IMR-90 (cell line): ENCODE data around the gene RNASE12.
A peak's percentile ranks its signal among the peaks of the same experiment; 100 is the strongest.

ENCODE experiments used
- BHLHE40 ChIP-seq: fragments of 150-350 bp; IDR thresholded peaks from 2 replicates; pipeline ENCODE4 v1.6.1; 2016; ENCODE audit warnings: mild to moderate bottlenecking, low read depth, low read length
- CEBPB ChIP-seq: IDR thresholded peaks from 2 replicates; pipeline ENCODE4 v1.6.1; 2012; ENCODE audit warnings: low read depth, low read length, improper control_type of control experiment
- CTCF ChIP-seq: conservative IDR thresholded peaks from 2 replicates; pipeline ENCODE4 v1.5.1; 2012; ENCODE audit warnings: mild to moderate bottlenecking, low read depth, low read length, improper control_type of control experiment
- ELK1 ChIP-seq: fragments of 150-350 bp; IDR thresholded peaks from 2 replicates; pipeline ENCODE4 v1.6.1; 2016; ENCODE audit warnings: low read depth, mild to moderate bottlenecking, low read length, moderate library complexity, borderline replicate concordance
- MAZ ChIP-seq: IDR thresholded peaks from 2 replicates; pipeline ENCODE4 v1.6.1; 2012; ENCODE audit warnings: low read depth, mild to moderate bottlenecking, low read length, improper control_type of control experiment, moderate library complexity, borderline replicate concordance
- MXI1 ChIP-seq: IDR thresholded peaks from 2 replicates; pipeline ENCODE4 v1.6.1; 2012; ENCODE audit warnings: low read depth, mild to moderate bottlenecking, low read length, moderate library complexity, borderline replicate concordance
- POLR2A ChIP-seq: IDR thresholded peaks from 2 replicates; pipeline ENCODE4 v1.6.1; 2012; ENCODE audit warnings: mild to moderate bottlenecking, low read depth, low read length
- RAD21 ChIP-seq: IDR thresholded peaks from 2 replicates; pipeline ENCODE4 v1.6.1; 2012; ENCODE audit warnings: low read length, improper control_type of control experiment
- RFX5 ChIP-seq: IDR thresholded peaks from 2 replicates; pipeline ENCODE4 v1.8.0; 2012; ENCODE audit warnings: low read depth, mild to moderate bottlenecking, low read length, moderate library complexity
- SMC3 ChIP-seq: fragments of 150-350 bp; IDR thresholded peaks from 2 replicates; pipeline ENCODE4 v1.6.1; 2016; ENCODE audit warnings: low read depth, mild to moderate bottlenecking, antibody characterized with exemption, low read length, moderate library complexity
- USF2 ChIP-seq: fragments of 150-350 bp; IDR thresholded peaks from 2 replicates; pipeline ENCODE4 v1.6.1; 2017; ENCODE audit warnings: mild to moderate bottlenecking, antibody characterized with exemption, low read length, low read depth

- peak; percentile 99 for TF ChIP-seq CTCF
- no peak for TF ChIP-seq POLR2A
- TF ChIP-seq RAD21 = peak; percentile 81
- TF ChIP-seq MXI1 = no peak
- TF ChIP-seq SMC3 = peak; percentile 84
- TF ChIP-seq BHLHE40 = no peak
- TF ChIP-seq USF2 = no peak
- no peak for TF ChIP-seq ELK1
- no peak for TF ChIP-seq RFX5
- peak; percentile 48; the same call in 1 of the 2 replicates for TF ChIP-seq MAZ
- no peak for TF ChIP-seq CEBPB
Observed at GRCh38 chr14:20609215-20610001, 18.2 kb upstream of the RNASE12 start.
